ENCODE results near the gene PSMA1. TPM values are rescaled to one million over a fixed set of nuclear protein-coding genes. Genes with fewer than 3 reads are reported as not detected.

Gene PSMA1
- total and polyA plus RNA-seq, 10 donors: 103 to 188 (median 135) TPM

DNA sequence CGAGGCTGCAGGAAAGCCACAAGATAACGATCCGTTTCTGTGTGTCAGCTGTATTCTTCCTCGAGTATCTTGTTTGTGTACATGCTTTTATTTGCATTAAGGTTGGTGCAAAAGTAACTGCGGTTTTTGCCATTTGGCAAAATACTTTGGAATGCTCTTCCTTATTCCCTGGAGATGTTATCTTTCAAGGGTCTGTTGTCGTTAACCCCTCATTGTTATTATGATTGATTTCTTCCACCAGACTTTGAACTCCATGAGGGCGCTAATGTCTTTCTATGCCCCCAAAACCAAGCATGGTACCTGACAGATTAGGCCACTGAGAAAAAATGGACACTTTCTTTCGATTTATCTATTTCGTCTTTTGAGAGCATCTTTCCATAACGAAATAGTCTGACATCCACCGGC lies 563 bp upstream of the PSMA1 start:
- TF ChIP-seq, protein P1, sequence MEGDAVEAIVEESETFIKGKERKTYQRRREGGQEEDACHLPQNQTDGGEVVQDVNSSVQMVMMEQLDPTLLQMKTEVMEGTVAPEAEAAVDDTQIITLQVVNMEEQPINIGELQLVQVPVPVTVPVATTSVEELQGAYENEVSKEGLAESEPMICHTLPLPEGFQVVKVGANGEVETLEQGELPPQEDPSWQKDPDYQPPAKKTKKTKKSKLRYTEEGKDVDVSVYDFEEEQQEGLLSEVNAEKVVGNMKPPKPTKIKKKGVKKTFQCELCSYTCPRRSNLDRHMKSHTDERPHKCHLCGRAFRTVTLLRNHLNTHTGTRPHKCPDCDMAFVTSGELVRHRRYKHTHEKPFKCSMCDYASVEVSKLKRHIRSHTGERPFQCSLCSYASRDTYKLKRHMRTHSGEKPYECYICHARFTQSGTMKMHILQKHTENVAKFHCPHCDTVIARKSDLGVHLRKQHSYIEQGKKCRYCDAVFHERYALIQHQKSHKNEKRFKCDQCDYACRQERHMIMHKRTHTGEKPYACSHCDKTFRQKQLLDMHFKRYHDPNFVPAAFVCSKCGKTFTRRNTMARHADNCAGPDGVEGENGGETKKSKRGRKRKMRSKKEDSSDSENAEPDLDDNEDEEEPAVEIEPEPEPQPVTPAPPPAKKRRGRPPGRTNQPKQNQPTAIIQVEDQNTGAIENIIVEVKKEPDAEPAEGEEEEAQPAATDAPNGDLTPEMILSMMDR (IDR thresholded peaks at IDR 0.05 in 8 of 11, conservative IDR thresholded peaks at IDR 0.05 in 3 of 11): no peak
- no peak for TF ChIP-seq POLR2AphosphoS5 (IDR thresholded peaks at IDR 0.05)
- no peak for TF ChIP-seq POLR2A (IDR thresholded peaks at IDR 0.05)
- Histone ChIP-seq H3K27ac (peak overlapping the region; percentile 89 to 97 (median 94)), H3K4me1 (peaks cover 22 to 46% (median 28%) of the 10 kb centered on the region in 6 donors), H3K4me3 (peak overlapping the region; percentile 68 to 95 (median 80)), H3K27me3 (replicated peaks in 1 of 7) (no peaks in the 10 kb centered on the region), H3K9me3 (no peaks in the 10 kb centered on the region), H3K36me3 (peaks cover 0 to 30% (median 23%) of the 10 kb centered on the region in 6 donors)
- 17 to 27% (median 22%) methylated on average over 11 of the region's 11 CpGs for WGBS, 5 donors
- intact Hi-C loops (cut with DNase I; ENCODE audit: low total_unique reads): no loop called here
- no peak for DNase-seq

DNA sequence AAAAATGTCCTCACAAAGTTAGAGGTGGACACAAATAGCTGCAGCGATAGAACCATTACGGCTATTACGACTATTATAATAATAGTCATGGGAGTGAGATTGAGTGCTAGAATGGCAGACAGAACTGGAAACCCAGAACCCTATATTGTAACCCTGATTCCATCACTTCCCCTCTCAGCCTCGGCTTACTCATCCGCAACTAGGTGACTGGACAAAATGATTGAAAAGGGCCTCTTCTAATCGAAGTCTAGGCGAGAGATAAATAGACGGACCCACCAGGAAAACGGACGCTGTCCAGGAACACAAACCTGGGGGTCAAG lies 629 bp downstream of the PSMA1 start:
- H3K36me3 ChIP-seq: peaks cover 0 to 41% (median 32%) of the 10 kb centered on the region in 6 donors
- intact Hi-C loops (cut with DNase I; ENCODE audit: low total_unique reads): no loop called here
- WGBS, 5 donors: 1 to 3% (median 1%) methylated on average over 10 of the region's 10 CpGs
- peak overlapping the region; percentile 89 to 97 (median 94) for H3K27ac ChIP-seq
- H3K9me3 ChIP-seq: no peaks in the 10 kb centered on the region
- no peak for DNase-seq
- TF ChIP-seq, protein P1 (IDR thresholded peaks at IDR 0.05 in 8 of 11, conservative IDR thresholded peaks at IDR 0.05 in 3 of 11): no peak
- TF ChIP-seq POLR2AphosphoS5 (IDR thresholded peaks at IDR 0.05) (no peak), POLR2A (IDR thresholded peaks at IDR 0.05) (no peak)
- peaks cover 22 to 47% (median 28%) of the 10 kb centered on the region in 6 donors for H3K4me1 ChIP-seq
- H3K4me3 ChIP-seq: peak overlapping the region; percentile 68 to 95 (median 80)
- H3K27me3 ChIP-seq (replicated peaks in 1 of 7): no peaks in the 10 kb centered on the region

DNA sequence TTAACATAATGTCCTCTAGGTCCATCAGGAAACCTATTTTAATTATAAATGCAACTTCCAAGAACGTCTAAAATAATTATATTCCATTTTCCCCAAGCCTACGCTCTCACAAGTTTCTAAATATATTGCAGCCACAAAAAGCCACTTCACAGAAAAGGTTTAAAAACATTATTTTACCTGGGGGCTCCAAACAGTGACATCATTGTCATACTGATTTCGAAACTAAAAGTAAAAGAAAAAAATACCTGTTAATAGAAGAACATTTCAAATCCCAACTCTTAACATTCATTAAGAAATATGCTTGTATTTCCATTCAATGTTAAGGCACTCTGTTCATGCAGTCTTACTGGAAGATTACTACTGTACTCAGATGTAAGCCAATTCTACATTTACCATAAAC lies 1.4 kb downstream of the PSMA1 start:
- intact Hi-C loops (cut with DNase I; ENCODE audit: low total_unique reads): no loop called here
- DNase-seq: no peak
- Histone ChIP-seq H3K4me1 (peaks cover 22 to 47% (median 28%) of the 10 kb centered on the region in 6 donors), H3K27ac (peak overlapping the region in 7 of 8 donors; percentile 89 to 97 (median 95)), H3K36me3 (peaks cover 2 to 49% (median 35%) of the 10 kb centered on the region in 6 donors), H3K4me3 (peak overlapping the region; percentile 68 to 95 (median 80)), H3K27me3 (replicated peaks in 1 of 7) (no peaks in the 10 kb centered on the region), H3K9me3 (no peaks in the 10 kb centered on the region)
- 65 to 86% (median 81%) methylated on average over 3 of the region's 3 CpGs for WGBS, 5 donors
- TF ChIP-seq POLR2AphosphoS5 (IDR thresholded peaks at IDR 0.05) (no peak), POLR2A (IDR thresholded peaks at IDR 0.05) (no peak)

DNA sequence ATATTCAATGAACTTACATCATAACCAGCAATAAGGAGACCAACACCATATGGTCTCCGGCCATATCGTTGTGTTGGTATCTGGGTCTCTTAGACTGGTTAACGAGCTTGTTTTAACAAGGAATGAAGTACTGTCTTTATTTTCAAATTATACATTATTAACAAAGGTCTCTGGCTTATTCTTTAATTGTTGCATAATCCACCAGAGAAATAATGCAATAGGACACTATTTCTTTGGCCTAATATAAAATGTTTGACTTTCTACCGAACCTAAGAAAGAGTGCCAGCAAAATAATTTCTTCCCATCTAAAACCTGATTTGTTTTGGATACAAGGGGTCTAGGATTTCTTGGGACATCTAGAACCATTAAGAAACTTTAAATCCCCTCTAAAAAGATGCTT lies 6.4 kb downstream of the PSMA1 start:
- peaks cover 3 to 99% (median 84%) of the 10 kb centered on the region in 6 donors for H3K36me3 ChIP-seq
- H3K9me3 ChIP-seq: no peaks in the 10 kb centered on the region
- WGBS, 5 donors: 95 to 98% (median 96%) methylated on average over 4 of the region's 4 CpGs
- no peak for DNase-seq
- no peak overlapping the region for H3K4me3 ChIP-seq
- intact Hi-C loops (cut with DNase I; ENCODE audit: low total_unique reads): no loop called here
- peaks cover 9 to 28% (median 13%) of the 10 kb centered on the region in 6 donors for H3K4me1 ChIP-seq
- no peak overlapping the region for H3K27ac ChIP-seq
- no peak for TF ChIP-seq POLR2AphosphoS5 (IDR thresholded peaks at IDR 0.05)
- TF ChIP-seq POLR2A (IDR thresholded peaks at IDR 0.05): no peak
- TF ChIP-seq, protein P1 (IDR thresholded peaks at IDR 0.05 in 8 of 11, conservative IDR thresholded peaks at IDR 0.05 in 3 of 11): no peak
- H3K27me3 ChIP-seq (replicated peaks in 1 of 7): no peaks in the 10 kb centered on the region

DNA sequence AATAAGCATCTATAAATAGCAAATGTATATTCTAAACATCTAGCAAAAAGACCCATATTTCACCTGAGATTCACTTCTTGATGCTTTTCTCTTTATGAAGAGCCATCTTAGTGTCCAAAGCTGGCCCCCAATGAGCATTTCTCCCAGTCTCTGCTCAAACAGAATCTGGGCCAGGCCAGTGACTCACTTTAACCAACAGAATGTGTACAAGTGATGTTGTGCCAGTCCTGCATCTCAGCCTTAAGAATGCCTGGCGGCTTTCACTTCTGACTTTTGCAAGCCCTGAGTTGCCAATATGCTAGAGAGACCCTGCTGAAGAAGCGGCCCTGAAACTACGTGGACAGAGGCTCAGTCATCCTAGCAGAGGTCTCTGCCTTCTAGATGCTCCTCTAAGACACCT lies 13.7 kb downstream of the PSMA1 start:
- Histone ChIP-seq H3K27me3 (replicated peaks in 1 of 7) (no peaks in the 10 kb centered on the region), H3K36me3 (peaks cover 0 to 91% (median 80%) of the 10 kb centered on the region in 6 donors), H3K4me1 (no peaks in the 10 kb centered on the region), H3K9me3 (no peaks in the 10 kb centered on the region), H3K4me3 (no peak overlapping the region), H3K27ac (no peak overlapping the region)
- TF ChIP-seq, protein P1 (IDR thresholded peaks at IDR 0.05 in 8 of 11, conservative IDR thresholded peaks at IDR 0.05 in 3 of 11): no peak
- no peak for TF ChIP-seq POLR2A (IDR thresholded peaks at IDR 0.05)
- TF ChIP-seq POLR2AphosphoS5 (IDR thresholded peaks at IDR 0.05): no peak
- intact Hi-C loops (cut with DNase I; ENCODE audit: low total_unique reads): no loop called here
- no peak for DNase-seq
- WGBS, 5 donors: 96 to 100% (median 97%) methylated on average over 3 of the region's 3 CpGs
